HepG2 (cell line): Measurements from ENCODE around the gene GALNT17. TPM values are rescaled to one million over a fixed set of nuclear protein-coding genes. Genes with fewer than 3 reads are reported as not detected.

Experiments
- ATAC-seq: fragments of 200-7000 bp; cut with Tn5 transposase; 3 replicates; pipeline ENCODE4 v1.9.1; 2020; ENCODE audit warnings: mild to moderate bottlenecking, moderate library complexity
- BruUV-seq: library from RNA; stranded (reverse); fragments of 400-500 nt; replicated peaks from 2 replicates; lab custom pipeline; 2021; lab: Mats Ljungman, UMichigan
- CTCF ChIA-PET: fragments of 300-600 bp; formaldehyde crosslinking; extraction: SDS; loops from one replicate; lab custom pipeline; 2021; ENCODE audit warnings: low total read pairs, inconsistent platforms, low intra/inter-chr PET ratio; lab: Yijun Ruan, JAX
- POLR2A ChIA-PET: fragments of 350-600 bp; sonication (Branson Sonifier 250); formaldehyde crosslinking; loops from one replicate; lab custom pipeline; 2020; ENCODE audit warnings: antibody characterized with exemption, inconsistent platforms; lab: Yijun Ruan, JAX
- DNase-seq: peaks from one replicate; pipeline ENCODE4 v3.0.0-alpha.2; 2015; ENCODE audit warnings: low spot score
- FAIRE-seq: peaks from 3 replicates; lab custom pipeline; 2011; peaks lifted over from hg19 to GRCh38; lab: Jason Lieb, UNC
- H2AFZ ChIP-seq: one replicate; pipeline ENCODE4 v1.6.1; 2011; ENCODE audit warnings: low read length, inconsistent platforms
- H3K27ac ChIP-seq: fragments of 300-600 bp; 3 replicates; pipeline ENCODE4 v1.8.0; 2011; ENCODE audit warnings: mixed run types, mild to moderate bottlenecking, mixed read lengths, low read length, inconsistent platforms; ENCODE audit not compliant: insufficient read depth; ENCODE audit errors: extremely low read length
- H3K27me3 ChIP-seq, 2 experiments: fragments of 200-600 bp in 1 of 2; 2 replicates in 1 of 2; 3 replicates in 1 of 2; pipeline versions ENCODE4 v1.6.0 to v1.8.0; 2011; ENCODE audit warnings: low read length in 2 of 2, mild to moderate bottlenecking in 2 of 2, moderate library complexity in 2 of 2, inconsistent platforms in 1 of 2; ENCODE audit not compliant: insufficient read depth in 2 of 2, control insufficient read depth in 1 of 2
- H3K36me3 ChIP-seq, 2 experiments: fragments of 200-600 bp in 1 of 2; replicated peaks in 1 of 2; 2 replicates in 1 of 2; 3 replicates in 1 of 2; pipeline versions ENCODE4 v1.5.1 to v1.8.0; 2011; ENCODE audit warnings: low read length in 2 of 2, inconsistent platforms in 1 of 2; ENCODE audit not compliant: insufficient read depth in 2 of 2, control insufficient read depth in 1 of 2
- H3K4me1 ChIP-seq: 2 replicates; pipeline ENCODE4 v1.5.1; 2012; ENCODE audit warnings: low read length, inconsistent platforms; ENCODE audit not compliant: insufficient read depth
- H3K4me2 ChIP-seq: 2 replicates; pipeline ENCODE4 v1.6.0; 2011; ENCODE audit warnings: low read depth, low read length, inconsistent platforms
- H3K4me3 ChIP-seq, 3 experiments: fragments of 200-600 bp in 1 of 3; sonication (generic), shearing (Covaris generic) in 1 of 3; replicated peaks in 1 of 3; 2 replicates each; pipeline ENCODE4 v1.5.1; 2011 to 2016; ENCODE audit warnings: low read length in 3 of 3, inconsistent platforms in 2 of 3, low read depth in 2 of 3, mild to moderate bottlenecking in 2 of 3, control low read depth in 1 of 3, mixed read lengths in 1 of 3; ENCODE audit not compliant: insufficient read depth in 1 of 3
- H3K79me2 ChIP-seq: one replicate; pipeline ENCODE4 v1.6.1; 2011; ENCODE audit warnings: low read length, inconsistent platforms; ENCODE audit not compliant: insufficient read depth
- H3K9ac ChIP-seq: 2 replicates; pipeline ENCODE4 v1.6.0; 2011; ENCODE audit warnings: mild to moderate bottlenecking, low read depth, low read length, inconsistent platforms; ENCODE audit not compliant: insufficient read depth
- H3K9me3 ChIP-seq: 2 replicates; pipeline ENCODE4 v1.5.1; 2012; ENCODE audit warnings: mild to moderate bottlenecking, low read length
- H4K20me1 ChIP-seq: 2 replicates; pipeline ENCODE4 v1.6.0; 2011; ENCODE audit warnings: inconsistent platforms, mild to moderate bottlenecking, low read length, moderate library complexity; ENCODE audit not compliant: insufficient read depth
- DMAP1 ChIP-seq: IDR thresholded peaks from 2 replicates; pipeline ENCODE4 v1.6.1; 2016
- EP300 ChIP-seq, 3 experiments: sonication (generic) in 1 of 3; formaldehyde crosslinking in 1 of 3; IDR thresholded peaks; 2 replicates each; pipeline versions ENCODE4 v1.5.1 to v1.6.1; 2011 to 2020; ENCODE audit warnings: low read depth in 2 of 3, low read length in 2 of 3, borderline replicate concordance in 1 of 3, improper control_type of control experiment in 1 of 3, mild to moderate bottlenecking in 1 of 3, missing genetic modification reagents in 1 of 3, moderate library complexity in 1 of 3
- PHF8 ChIP-seq: sonication (generic); formaldehyde crosslinking; IDR thresholded peaks from 2 replicates; pipeline ENCODE4 v1.5.0; 2020; ENCODE audit warnings: missing genetic modification reagents
- POLR2A ChIP-seq, 2 experiments: IDR thresholded peaks; 2 replicates each; pipeline ENCODE4 v1.6.1; 2011; ENCODE audit warnings: low read depth in 2 of 2, low read length in 2 of 2, mild to moderate bottlenecking in 1 of 2, moderate library complexity in 1 of 2; ENCODE audit not compliant: insufficient read depth in 1 of 2
- STAT5B ChIP-seq: sonication (generic); formaldehyde crosslinking; IDR thresholded peaks from 2 replicates; pipeline ENCODE4 v1.4.0; 2020; ENCODE audit warnings: missing genetic modification reagents
- TBX2 ChIP-seq: sonication (generic); formaldehyde crosslinking; IDR thresholded peaks from 2 replicates; pipeline ENCODE4 v1.5.0; 2020; ENCODE audit warnings: missing genetic modification reagents, mild to moderate bottlenecking, borderline replicate concordance
- TRIM24 ChIP-seq: sonication (generic); formaldehyde crosslinking; IDR thresholded peaks from 2 replicates; pipeline ENCODE4 v1.8.0; 2022; ENCODE audit warnings: mild to moderate bottlenecking, missing genetic modification reagents
- ZBTB1 ChIP-seq: sonication (generic); formaldehyde crosslinking; IDR thresholded peaks from 2 replicates; pipeline ENCODE4 v1.4.0; 2020; ENCODE audit warnings: missing genetic modification reagents, borderline replicate concordance
- ZNF777 ChIP-seq: sonication (generic); formaldehyde crosslinking; IDR thresholded peaks from 2 replicates; pipeline ENCODE4 v1.4.0; 2020; ENCODE audit warnings: missing genetic modification reagents
- WGBS: methylation state at CpG from one replicate; pipeline ENCODE4 v1.1.6; 2017; ENCODE audit warnings: low lambda C conversion rate; 5-methylcytosine and 5-hydroxymethylcytosine counted together
- in situ Hi-C: cut with HindIII; loops from 2 replicates; pipeline ENCODE4 v1.10.0; 2017; ENCODE audit warnings: low pct_unique_long_range_greater_than_20kb; ENCODE audit not compliant: extremely low pct_ligation_motif_present
- intact Hi-C: fragments of 100-400 bp; cut with micrococcal nuclease; formaldehyde crosslinking; loops from one replicate; pipeline ENCODE4 v1.10.0; 2022; ENCODE audit not compliant: unreplicated experiment
- polyA plus RNA-seq, 8 experiments: library from polyadenylated mRNA; depleted of rRNA in 3 of 8; stranded (reverse) in 7 of 8; unstranded in 1 of 8; fragments of >200 nt; fragmentation: Illumina TruSeq in 4 of 8; extraction: Trizol in 4 of 8; gene quantifications; 2 replicates each; pipeline versions ENCODE4 v1.2.1 to v1.2.3, GENCODE V29; 2011 to 2016; ENCODE audit warnings: low read depth in 4 of 8, missing spikeins in 1 of 8, mixed read lengths in 1 of 8; ENCODE audit not compliant: insufficient read depth in 1 of 8
- total RNA-seq, 5 experiments: library from RNA; depleted of rRNA; stranded (reverse); fragments of >200 nt; fragmentation: Illumina TruSeq; extraction: Trizol; gene quantifications; 2 replicates each; pipeline ENCODE4 v1.2.3, GENCODE V29; 2016; ENCODE audit warnings: low read depth in 1 of 5
- TF ChIP-seq, protein P1 (sequence below): sonication (generic); formaldehyde crosslinking; IDR thresholded peaks from one replicate; pipeline ENCODE4 v1.5.1; 2020; ENCODE audit warnings: mild to moderate bottlenecking, missing genetic modification reagents; ENCODE audit errors: not compliant biosample characterization
- TF ChIP-seq, protein P2 (sequence below): sonication (generic); formaldehyde crosslinking; IDR thresholded peaks from 2 replicates; pipeline ENCODE4 v1.5.0; 2020; ENCODE audit warnings: missing genetic modification reagents
- TF ChIP-seq, protein P3 (sequence below): sonication (generic); formaldehyde crosslinking; IDR thresholded peaks from 2 replicates; pipeline ENCODE4 v1.4.0; 2020; ENCODE audit warnings: missing genetic modification reagents

GALNT17 gene
- total and polyA plus RNA-seq, 2 of the 13 experiments (the other 11 are each of a cell fraction or from before 2014, with no cell fraction given) = not detected

DNA sequence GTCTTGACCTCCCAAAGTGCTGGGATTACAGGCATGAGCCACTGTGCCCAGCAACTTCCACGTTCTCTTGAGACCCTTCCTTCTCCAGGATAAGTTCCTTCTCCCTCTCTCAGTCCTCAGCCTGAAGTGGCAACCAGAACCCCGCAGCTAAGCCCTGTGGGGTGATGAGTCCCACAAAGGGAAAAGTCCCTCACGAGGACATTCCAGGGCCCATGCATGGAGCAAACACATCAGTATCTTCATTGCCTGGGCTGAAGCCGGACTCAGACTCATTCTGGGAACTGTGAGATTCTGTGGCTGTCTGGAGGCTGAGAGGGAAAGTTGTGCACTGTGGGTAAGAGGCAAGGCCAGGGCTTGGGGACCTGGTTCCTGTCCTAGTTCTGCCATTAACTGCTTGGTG, 622.9 kb downstream of the GALNT17 start:
- in situ Hi-C loops (no loop called here), intact Hi-C loops (no loop called here)
- H4K20me1 ChIP-seq = no peaks in the 10 kb centered on the region
- DNase-seq (no peak), ATAC-seq (no peak), FAIRE-seq (no peak)
- H3K4me1 ChIP-seq = no peaks in the 10 kb centered on the region
- no peaks in the 10 kb centered on the region; a peak in 1 of 5 replicates for H3K27me3 ChIP-seq
- H3K79me2 ChIP-seq = no peaks in the 10 kb centered on the region
- H3K27ac ChIP-seq = no peak overlapping the region
- H2AFZ ChIP-seq = no peak overlapping the region
- no TSS peak for BruUV-seq
- POLR2A ChIA-PET = no interaction called here
- H3K4me3 ChIP-seq = no peak overlapping the region
- H3K4me2 ChIP-seq = no peak overlapping the region
- H3K9me3 ChIP-seq = peaks cover 5% of the 10 kb centered on the region
- CTCF ChIA-PET = no interaction called here
- H3K9ac ChIP-seq = no peak overlapping the region
- WGBS = 7% methylated on average over 2 of the region's 4 CpGs
- H3K36me3 ChIP-seq = no peaks in the 10 kb centered on the region
- TF ChIP-seq, protein P1, sequence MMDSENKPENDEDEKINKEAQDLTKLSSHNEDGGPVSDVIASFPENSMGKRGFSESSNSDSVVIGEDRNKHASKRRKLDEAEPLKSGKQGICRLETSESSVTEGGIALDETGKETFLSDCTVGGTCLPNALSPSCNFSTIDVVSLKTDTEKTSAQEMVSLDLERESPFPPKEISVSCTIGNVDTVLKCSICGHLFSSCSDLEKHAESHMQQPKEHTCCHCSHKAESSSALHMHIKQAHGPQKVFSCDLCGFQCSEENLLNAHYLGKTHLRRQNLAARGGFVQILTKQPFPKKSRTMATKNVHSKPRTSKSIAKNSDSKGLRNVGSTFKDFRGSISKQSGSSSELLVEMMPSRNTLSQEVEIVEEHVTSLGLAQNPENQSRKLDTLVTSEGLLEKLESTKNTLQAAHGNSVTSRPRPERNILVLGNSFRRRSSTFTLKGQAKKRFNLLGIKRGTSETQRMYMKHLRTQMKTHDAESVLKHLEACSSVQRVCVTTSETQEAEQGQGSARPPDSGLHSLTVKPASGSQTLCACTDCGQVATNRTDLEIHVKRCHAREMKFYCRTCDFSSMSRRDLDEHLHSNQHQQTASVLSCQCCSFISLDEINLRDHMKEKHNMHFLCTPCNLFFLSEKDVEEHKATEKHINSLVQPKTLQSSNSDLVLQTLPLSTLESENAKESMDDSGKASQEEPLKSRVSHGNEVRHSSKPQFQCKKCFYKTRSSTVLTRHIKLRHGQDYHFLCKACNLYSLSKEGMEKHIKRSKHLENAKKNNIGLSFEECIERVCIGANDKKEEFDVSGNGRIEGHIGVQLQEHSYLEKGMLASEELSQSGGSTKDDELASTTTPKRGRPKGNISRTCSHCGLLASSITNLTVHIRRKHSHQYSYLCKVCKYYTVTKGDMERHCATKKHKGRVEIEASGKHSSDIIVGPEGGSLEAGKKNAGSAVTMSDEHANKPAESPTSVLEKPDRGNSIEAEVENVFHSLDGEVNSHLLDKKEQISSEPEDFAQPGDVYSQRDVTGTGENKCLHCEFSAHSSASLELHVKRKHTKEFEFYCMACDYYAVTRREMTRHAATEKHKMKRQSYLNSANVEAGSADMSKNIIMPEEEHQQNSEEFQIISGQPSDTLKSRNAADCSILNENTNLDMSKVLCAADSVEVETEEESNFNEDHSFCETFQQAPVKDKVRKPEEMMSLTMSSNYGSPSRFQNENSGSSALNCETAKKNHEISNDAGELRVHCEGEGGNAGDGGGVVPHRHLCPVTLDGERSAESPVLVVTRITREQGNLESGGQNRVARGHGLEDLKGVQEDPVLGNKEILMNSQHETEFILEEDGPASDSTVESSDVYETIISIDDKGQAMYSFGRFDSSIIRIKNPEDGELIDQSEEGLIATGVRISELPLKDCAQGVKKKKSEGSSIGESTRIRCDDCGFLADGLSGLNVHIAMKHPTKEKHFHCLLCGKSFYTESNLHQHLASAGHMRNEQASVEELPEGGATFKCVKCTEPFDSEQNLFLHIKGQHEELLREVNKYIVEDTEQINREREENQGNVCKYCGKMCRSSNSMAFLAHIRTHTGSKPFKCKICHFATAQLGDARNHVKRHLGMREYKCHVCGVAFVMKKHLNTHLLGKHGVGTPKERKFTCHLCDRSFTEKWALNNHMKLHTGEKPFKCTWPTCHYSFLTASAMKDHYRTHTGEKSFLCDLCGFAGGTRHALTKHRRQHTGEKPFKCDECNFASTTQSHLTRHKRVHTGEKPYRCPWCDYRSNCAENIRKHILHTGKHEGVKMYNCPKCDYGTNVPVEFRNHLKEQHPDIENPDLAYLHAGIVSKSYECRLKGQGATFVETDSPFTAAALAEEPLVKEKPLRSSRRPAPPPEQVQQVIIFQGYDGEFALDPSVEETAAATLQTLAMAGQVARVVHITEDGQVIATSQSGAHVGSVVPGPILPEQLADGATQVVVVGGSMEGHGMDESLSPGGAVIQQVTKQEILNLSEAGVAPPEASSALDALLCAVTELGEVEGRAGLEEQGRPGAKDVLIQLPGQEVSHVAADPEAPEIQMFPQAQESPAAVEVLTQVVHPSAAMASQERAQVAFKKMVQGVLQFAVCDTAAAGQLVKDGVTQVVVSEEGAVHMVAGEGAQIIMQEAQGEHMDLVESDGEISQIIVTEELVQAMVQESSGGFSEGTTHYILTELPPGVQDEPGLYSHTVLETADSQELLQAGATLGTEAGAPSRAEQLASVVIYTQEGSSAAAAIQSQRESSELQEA (CRISPR knock-in tag) = no peak
- TF ChIP-seq POLR2A (IDR thresholded peaks at IDR 0.05; ENCODE audit: insufficient read depth in 1 of 2, low read depth in 2 of 2, low read length in 2 of 2) (no peak), STAT5B (CRISPR knock-in tag) (no peak), PHF8 (CRISPR knock-in tag) (no peak), TRIM24 (no peak), TBX2 (CRISPR knock-in tag) (no peak), ZBTB1 (CRISPR knock-in tag) (no peak), EP300 (IDR thresholded peaks at IDR 0.05; ENCODE audit: low read depth in 2 of 2, low read length in 2 of 2) (no peak), EP300 (CRISPR knock-in tag; IDR thresholded peaks at IDR 0.05; ENCODE audit: borderline replicate concordance) (no peak), DMAP1 (CRISPR knock-in tag) (no peak), ZNF777 (CRISPR knock-in tag) (no peak)
- TF ChIP-seq, protein P2, sequence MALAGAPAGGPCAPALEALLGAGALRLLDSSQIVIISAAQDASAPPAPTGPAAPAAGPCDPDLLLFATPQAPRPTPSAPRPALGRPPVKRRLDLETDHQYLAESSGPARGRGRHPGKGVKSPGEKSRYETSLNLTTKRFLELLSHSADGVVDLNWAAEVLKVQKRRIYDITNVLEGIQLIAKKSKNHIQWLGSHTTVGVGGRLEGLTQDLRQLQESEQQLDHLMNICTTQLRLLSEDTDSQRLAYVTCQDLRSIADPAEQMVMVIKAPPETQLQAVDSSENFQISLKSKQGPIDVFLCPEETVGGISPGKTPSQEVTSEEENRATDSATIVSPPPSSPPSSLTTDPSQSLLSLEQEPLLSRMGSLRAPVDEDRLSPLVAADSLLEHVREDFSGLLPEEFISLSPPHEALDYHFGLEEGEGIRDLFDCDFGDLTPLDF (CRISPR knock-in tag) = no peak
- TF ChIP-seq, protein P3, sequence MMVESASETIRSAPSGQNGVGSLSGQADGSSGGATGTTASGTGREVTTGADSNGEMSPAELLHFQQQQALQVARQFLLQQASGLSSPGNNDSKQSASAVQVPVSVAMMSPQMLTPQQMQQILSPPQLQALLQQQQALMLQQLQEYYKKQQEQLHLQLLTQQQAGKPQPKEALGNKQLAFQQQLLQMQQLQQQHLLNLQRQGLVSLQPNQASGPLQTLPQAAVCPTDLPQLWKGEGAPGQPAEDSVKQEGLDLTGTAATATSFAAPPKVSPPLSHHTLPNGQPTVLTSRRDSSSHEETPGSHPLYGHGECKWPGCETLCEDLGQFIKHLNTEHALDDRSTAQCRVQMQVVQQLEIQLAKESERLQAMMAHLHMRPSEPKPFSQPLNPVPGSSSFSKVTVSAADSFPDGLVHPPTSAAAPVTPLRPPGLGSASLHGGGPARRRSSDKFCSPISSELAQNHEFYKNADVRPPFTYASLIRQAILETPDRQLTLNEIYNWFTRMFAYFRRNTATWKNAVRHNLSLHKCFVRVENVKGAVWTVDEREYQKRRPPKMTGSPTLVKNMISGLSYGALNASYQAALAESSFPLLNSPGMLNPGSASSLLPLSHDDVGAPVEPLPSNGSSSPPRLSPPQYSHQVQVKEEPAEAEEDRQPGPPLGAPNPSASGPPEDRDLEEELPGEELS (CRISPR knock-in tag) = no peak
